ENCODE data around the gene ATG7.
"Not testable (repeated sequence)": the region's sequence is repeated elsewhere in the genome, so short reads cannot be mapped to it uniquely, and the experiment has no call there.

ATG7 gene

DNA sequence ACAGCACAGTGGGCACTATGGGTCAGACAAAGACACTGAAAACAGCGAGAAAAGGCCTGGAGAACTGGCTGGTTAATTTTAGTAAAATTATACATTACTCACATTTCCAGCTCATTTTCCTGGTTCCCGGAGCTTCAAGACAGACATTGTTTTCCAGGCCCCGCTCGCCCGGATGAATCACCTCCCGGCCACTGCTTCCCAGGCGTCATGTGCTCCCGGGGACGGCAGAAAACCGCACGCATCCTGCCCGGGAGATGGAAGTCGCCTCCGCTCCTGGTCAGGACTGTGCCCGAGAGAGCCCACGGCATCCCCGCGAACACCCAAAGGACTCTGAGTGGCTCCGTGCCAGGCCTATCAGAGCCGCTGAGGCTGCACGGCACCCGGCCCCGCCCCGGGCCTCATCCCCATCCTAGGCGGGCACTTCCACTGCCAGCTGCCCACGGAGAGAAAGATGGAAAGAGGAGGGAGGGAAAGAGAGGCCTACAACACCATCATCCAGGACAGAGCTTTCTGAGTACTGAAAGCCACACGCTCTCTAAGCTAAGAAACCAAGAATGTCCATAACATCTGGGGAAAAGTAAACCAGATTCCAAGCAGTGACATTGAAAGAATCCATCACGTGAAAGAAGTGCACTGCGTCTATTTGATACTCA, 296.4 kb downstream of the ATG7 start:
- TF ChIP-seq, protein P1, sequence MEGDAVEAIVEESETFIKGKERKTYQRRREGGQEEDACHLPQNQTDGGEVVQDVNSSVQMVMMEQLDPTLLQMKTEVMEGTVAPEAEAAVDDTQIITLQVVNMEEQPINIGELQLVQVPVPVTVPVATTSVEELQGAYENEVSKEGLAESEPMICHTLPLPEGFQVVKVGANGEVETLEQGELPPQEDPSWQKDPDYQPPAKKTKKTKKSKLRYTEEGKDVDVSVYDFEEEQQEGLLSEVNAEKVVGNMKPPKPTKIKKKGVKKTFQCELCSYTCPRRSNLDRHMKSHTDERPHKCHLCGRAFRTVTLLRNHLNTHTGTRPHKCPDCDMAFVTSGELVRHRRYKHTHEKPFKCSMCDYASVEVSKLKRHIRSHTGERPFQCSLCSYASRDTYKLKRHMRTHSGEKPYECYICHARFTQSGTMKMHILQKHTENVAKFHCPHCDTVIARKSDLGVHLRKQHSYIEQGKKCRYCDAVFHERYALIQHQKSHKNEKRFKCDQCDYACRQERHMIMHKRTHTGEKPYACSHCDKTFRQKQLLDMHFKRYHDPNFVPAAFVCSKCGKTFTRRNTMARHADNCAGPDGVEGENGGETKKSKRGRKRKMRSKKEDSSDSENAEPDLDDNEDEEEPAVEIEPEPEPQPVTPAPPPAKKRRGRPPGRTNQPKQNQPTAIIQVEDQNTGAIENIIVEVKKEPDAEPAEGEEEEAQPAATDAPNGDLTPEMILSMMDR (IDR thresholded peaks at IDR 0.05; ENCODE audit: low read depth, low read length, missing control alignments): peak; percentile 1
- peak; percentile 84 for DNase-seq (ENCODE audit: low read depth)
- peak overlapping the region; percentile 26 for H3K4me3 ChIP-seq (ENCODE audit: low read depth, low read length)
- in situ Hi-C loops (cut with HindIII; ENCODE audit: low sequenced_read_pairs): loop anchor here (25.0 kb wide), 1 partner anchor 181 kb away; no protein-coding TSS in a partner anchor

DNA sequence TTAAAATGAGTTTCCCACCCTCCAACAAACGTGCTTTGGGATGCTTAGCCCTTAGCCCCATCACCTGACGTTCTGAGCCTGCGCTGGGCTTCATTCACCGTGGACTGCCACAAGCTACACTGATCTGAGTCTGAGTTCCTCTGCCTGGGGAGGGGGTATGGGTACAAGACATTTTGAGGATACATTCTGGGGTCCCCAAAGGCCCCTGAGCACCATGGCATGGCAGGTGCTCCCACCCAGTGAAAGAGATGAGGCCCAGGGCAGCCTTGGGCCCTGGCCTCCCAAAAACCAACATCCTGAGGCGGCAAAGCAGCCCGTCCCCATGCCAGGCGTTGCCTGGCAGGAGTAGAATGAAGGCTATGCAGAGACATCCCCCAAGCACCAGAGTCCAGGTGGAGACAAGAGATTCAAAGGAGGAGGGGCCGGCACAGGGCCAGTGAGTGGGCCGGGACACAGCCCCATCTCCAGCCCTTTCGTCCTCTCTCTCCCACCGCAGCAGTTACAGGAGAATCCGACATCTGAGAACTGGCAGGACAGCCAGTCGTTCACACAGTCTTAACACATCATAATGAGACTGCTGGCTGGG, 297.1 kb downstream of the ATG7 start:
- TF ChIP-seq, protein P1 (IDR thresholded peaks at IDR 0.05; ENCODE audit: low read depth, low read length, missing control alignments): no peak
- in situ Hi-C loops (cut with HindIII; ENCODE audit: low sequenced_read_pairs): loop anchor here (25.0 kb wide), 1 partner anchor 182 kb away; no protein-coding TSS in a partner anchor
- H3K4me3 ChIP-seq (ENCODE audit: low read depth, low read length): no peak overlapping the region

DNA sequence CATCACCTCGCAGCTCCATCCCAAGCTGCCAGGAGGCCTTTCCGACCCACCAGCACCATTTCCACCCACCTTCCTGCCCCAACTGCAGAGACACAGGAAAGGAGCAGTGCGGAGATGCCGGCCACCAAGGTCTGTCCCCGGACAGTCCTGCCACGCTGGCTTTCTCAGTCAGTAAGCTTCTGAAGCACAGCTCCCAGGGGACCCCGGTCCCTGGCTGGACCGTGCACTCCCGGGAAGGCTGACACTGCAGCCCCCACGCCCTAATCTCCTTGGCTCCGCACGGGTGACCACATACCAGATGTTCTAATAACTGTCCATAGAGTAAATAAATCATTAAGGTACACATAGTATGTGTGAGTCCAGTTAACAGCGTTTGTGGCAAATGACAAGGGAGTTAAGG, 298.1 kb downstream of the ATG7 start:
- in situ Hi-C loops (cut with HindIII; ENCODE audit: low sequenced_read_pairs): loop anchor here (5.0 to 25.0 kb wide), 2 partner anchors 77 to 183 kb away; no protein-coding TSS in a partner anchor
- TF ChIP-seq, protein P1 (IDR thresholded peaks at IDR 0.05; ENCODE audit: low read depth, low read length, missing control alignments): no peak
- no peak for DNase-seq (ENCODE audit: low read depth)

More for the DNA sequence above, 297.1 kb downstream of the ATG7 start:
- DNase-seq (ENCODE audit: low read depth): no peak

DNA sequence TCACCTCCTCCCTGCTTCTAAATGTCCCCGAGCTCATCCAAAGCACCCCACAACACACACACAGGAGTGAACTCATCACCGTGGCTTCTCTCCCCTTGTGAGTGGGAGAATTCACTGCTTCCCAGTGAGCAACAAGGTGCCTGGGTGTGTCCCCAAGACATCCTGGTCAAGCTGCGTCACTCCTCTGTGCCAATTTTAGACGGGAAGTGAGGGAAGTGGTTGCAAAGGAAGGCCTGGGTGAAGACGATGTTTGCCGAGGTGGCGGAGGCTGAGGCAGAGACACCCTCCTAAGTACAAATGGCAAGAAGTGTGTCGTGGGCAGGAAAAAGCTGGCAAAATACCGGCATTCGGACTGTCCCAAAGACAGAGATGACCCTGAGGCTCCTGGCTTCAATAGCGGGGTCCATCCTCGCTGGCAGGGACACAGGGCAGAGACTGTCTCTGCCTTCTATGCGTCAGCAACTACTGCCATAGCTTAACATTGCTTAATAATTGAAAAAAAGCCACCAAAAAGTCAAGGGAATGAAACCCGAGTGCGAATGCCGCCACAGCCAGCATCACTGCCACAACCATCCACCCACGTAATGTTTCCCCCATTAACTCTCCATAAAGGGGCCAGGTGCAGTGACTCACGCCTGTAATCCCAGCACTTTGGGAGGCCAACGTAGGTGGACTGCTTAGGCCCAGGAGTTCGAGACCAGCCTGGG, 298.7 kb downstream of the ATG7 start:
- in situ Hi-C loops (cut with HindIII; ENCODE audit: low sequenced_read_pairs): loop anchor here (5.0 to 25.0 kb wide), 2 partner anchors 76 to 184 kb away; no protein-coding TSS in a partner anchor
- no peak overlapping the region for H3K4me3 ChIP-seq (ENCODE audit: low read depth, low read length)
- TF ChIP-seq, protein P1 (IDR thresholded peaks at IDR 0.05; ENCODE audit: low read depth, low read length, missing control alignments): no peak
- DNase-seq (ENCODE audit: low read depth): no peak

More for the DNA sequence above, 298.1 kb downstream of the ATG7 start:
- no peak overlapping the region for H3K4me3 ChIP-seq (ENCODE audit: low read depth, low read length)

DNA sequence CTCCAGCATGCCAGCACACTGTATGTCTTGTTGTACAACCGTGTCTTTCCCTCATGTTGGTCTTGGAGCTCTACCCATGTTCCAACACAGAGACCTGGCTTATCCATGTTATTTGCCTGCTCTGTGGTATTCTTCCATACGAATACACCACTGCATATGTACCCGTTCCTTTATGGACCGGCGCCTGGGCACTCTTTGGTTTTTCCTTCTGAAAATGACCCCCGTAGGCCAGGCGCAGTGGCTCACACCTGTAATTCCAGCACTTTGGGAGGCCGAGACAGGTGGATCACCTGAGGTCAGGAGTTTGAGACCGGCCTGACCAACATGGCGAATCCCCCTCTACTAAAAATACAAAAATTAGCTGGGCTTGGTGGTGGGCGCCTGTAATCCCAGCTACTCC, 300.5 kb downstream of the ATG7 start:
- in situ Hi-C loops (cut with HindIII; ENCODE audit: low sequenced_read_pairs): loop anchor here (5.0 to 25.0 kb wide), 2 partner anchors 75 to 185 kb away; no protein-coding TSS in a partner anchor
- not testable (repeated sequence) for DNase-seq (ENCODE audit: low read depth); H3K4me3 ChIP-seq (ENCODE audit: low read depth, low read length)

DNA sequence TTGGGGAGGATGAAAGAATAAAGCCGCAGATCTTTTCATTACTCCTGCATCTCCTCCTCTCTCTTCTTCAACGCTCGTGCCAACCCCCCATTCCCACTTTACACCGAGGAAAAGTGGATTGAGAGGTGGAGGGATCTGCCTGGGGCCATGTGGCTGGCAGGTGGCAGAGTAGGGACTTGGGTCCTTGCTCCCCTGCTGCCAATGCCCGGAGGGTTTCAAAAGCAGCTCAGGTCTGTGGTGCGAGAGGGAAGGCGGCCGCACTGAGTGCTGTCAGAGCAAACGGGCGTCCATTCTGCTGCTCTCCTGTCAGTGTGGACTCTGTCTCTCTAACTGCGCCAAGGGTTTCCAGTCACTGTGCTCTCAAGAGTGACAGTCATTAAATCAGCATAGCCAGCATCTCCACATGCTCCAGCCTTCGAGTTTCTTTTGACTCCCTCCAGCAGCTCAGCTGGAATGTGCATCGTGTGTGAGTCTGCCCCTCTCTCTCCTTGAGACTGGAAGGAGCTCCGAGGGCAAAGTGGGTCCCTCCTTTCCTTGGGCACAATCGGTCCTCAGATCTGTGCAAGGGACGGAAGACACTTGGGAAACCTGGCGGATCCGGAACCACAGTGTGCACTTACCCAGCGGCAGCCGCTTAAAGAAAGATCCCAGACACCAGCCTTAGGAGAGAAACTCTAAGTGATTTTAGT, 302.9 kb downstream of the ATG7 start:
- DNase-seq (ENCODE audit: low read depth): no peak
- in situ Hi-C loops (cut with HindIII; ENCODE audit: low sequenced_read_pairs): loop anchor here (5.0 to 25.0 kb wide), 2 partner anchors 72 to 188 kb away; no protein-coding TSS in a partner anchor
- TF ChIP-seq, protein P1 (IDR thresholded peaks at IDR 0.05; ENCODE audit: low read depth, low read length, missing control alignments): no peak

More for the DNA sequence above, 302.9 kb downstream of the ATG7 start:
- H3K4me3 ChIP-seq (ENCODE audit: low read depth, low read length): no peak overlapping the region

Measured in astrocyte of the cerebellum (primary cell).